GM23338 (cell line): ENCODE data around the gene FRMD1. TPM values are rescaled to one million over a fixed set of nuclear protein-coding genes. Genes with fewer than 3 reads are reported as not detected.

Experiments used
- ATAC-seq: fragments of 200-7000 bp; cut with Tn5 transposase; 3 replicates; pipeline ENCODE4 v1.9.1; 2020
- DNase-seq: peaks from one replicate; pipeline ENCODE4 v3.0.0-alpha.2; 2015; ENCODE audit warnings: low spot score
- H2AFZ ChIP-seq: fragments of 200-600 bp; sonication (generic); 2 replicates; pipeline ENCODE4 v1.8.0; 2016; ENCODE audit warnings: antibody characterized with exemption, mild to moderate bottlenecking, moderate library complexity
- H3F3A ChIP-seq: fragments of 200-600 bp; sonication (generic); replicated peaks from 2 replicates; pipeline ENCODE4 v1.8.0; 2017; ENCODE audit warnings: antibody characterized with exemption, mixed run types, low read depth
- H3K27ac ChIP-seq: fragments of 200-600 bp; sonication (generic); 2 replicates; pipeline ENCODE4 v1.6.1; 2016; ENCODE audit warnings: low read depth
- H3K27me3 ChIP-seq: fragments of 200-600 bp; sonication (generic); 2 replicates; pipeline ENCODE4 v1.8.0; 2016; ENCODE audit warnings: mild to moderate bottlenecking, mixed run types, moderate library complexity; ENCODE audit not compliant: insufficient read depth
- H3K36me3 ChIP-seq: fragments of 200-600 bp; sonication (generic); 2 replicates; pipeline ENCODE4 v1.8.0; 2016; ENCODE audit warnings: mild to moderate bottlenecking; ENCODE audit not compliant: insufficient read depth
- H3K4me1 ChIP-seq: fragments of 200-600 bp; sonication (generic); 2 replicates; pipeline ENCODE4 v1.8.0; 2016; ENCODE audit warnings: mild to moderate bottlenecking, moderate library complexity; ENCODE audit not compliant: insufficient read depth
- H3K4me2 ChIP-seq: fragments of 200-600 bp; sonication (generic); 2 replicates; pipeline ENCODE4 v1.7.1; 2017; ENCODE audit warnings: mixed run types
- H3K4me3 ChIP-seq: fragments of 200-600 bp; sonication (generic); 2 replicates; pipeline ENCODE4 v1.6.1; 2016; ENCODE audit warnings: mixed run types
- H3K79me2 ChIP-seq: fragments of 200-600 bp; sonication (generic); replicated peaks from 2 replicates; pipeline ENCODE4 v1.8.0; 2017; ENCODE audit warnings: mild to moderate bottlenecking; ENCODE audit not compliant: insufficient read depth
- H3K9me2 ChIP-seq: fragments of 200-600 bp; sonication (generic); 2 replicates; pipeline ENCODE4 v1.8.0; 2017; ENCODE audit not compliant: insufficient read depth
- H4K20me1 ChIP-seq: fragments of 200-600 bp; sonication (generic); replicated peaks from 2 replicates; pipeline ENCODE4 v1.8.0; 2017; ENCODE audit warnings: mild to moderate bottlenecking; ENCODE audit not compliant: insufficient read depth
- H3K27ac Mint-ChIP-seq: 2 replicates; pipeline ENCODE4 v1.8.0; 2020; ENCODE audit warnings: inconsistent platforms, mild to moderate bottlenecking, moderate library complexity, mixed read lengths
- H3K27me3 Mint-ChIP-seq: 3 replicates; pipeline ENCODE4 v1.8.0; 2022; ENCODE audit warnings: low read depth, mild to moderate bottlenecking, moderate library complexity, mixed read lengths, inconsistent platforms; ENCODE audit not compliant: insufficient read depth, poor library complexity
- H3K36me3 Mint-ChIP-seq: 3 replicates; pipeline ENCODE4 v1.8.0; 2021; ENCODE audit warnings: low read depth, mild to moderate bottlenecking, inconsistent platforms, moderate library complexity, mixed read lengths
- H3K4me1 Mint-ChIP-seq: 3 replicates; pipeline ENCODE4 v1.8.0; 2020; ENCODE audit warnings: mild to moderate bottlenecking, inconsistent platforms, mixed read lengths
- H3K4me3 Mint-ChIP-seq: 3 replicates; pipeline ENCODE4 v1.8.0; 2021; ENCODE audit warnings: moderate library complexity, mild to moderate bottlenecking, inconsistent platforms, mixed read lengths
- H3K9me3 Mint-ChIP-seq: 3 replicates; pipeline ENCODE4 v1.8.0; 2020; ENCODE audit warnings: moderate library complexity, mild to moderate bottlenecking, inconsistent platforms, mixed read lengths
- CREB1 ChIP-seq: fragments of 250-450 bp; sonication (Bioruptor Pico); IDR thresholded peaks from 2 replicates; pipeline ENCODE4 v1.5.0; 2020; ENCODE audit warnings: low read depth, mild to moderate bottlenecking, moderate library complexity
- ETS1 ChIP-seq: IDR thresholded peaks from 2 replicates; pipeline ENCODE4 v1.6.1; 2016; ENCODE audit warnings: antibody characterized with exemption
- EZH2 ChIP-seq: fragments of 200-600 bp; sonication (generic); IDR thresholded peaks from one replicate; pipeline ENCODE4 v1.8.0; 2017; ENCODE audit warnings: antibody characterized with exemption, mild to moderate bottlenecking, low read depth; ENCODE audit not compliant: unreplicated experiment
- EZH2phosphoT487 ChIP-seq: fragments of 200-600 bp; sonication (generic); IDR thresholded peaks from one replicate; pipeline ENCODE4 v1.8.1; 2018; ENCODE audit warnings: antibody characterized with exemption; ENCODE audit not compliant: unreplicated experiment
- NANOG ChIP-seq: IDR thresholded peaks from 2 replicates; pipeline ENCODE4 v1.6.1; 2016; ENCODE audit warnings: antibody characterized with exemption, borderline replicate concordance
- POLR2AphosphoS5 ChIP-seq: IDR thresholded peaks from 2 replicates; pipeline ENCODE4 v1.6.1; 2016; ENCODE audit warnings: antibody characterized with exemption, low read depth
- ZNF114 ChIP-seq: fragments of 250-450 bp; sonication (Bioruptor Pico); IDR thresholded peaks from 2 replicates; pipeline ENCODE4 v1.5.0; 2020; ENCODE audit warnings: mild to moderate bottlenecking, moderate library complexity
- ZNF462 ChIP-seq: fragments of 250-450 bp; sonication (Bioruptor Pico); IDR thresholded peaks from 2 replicates; pipeline ENCODE4 v1.5.0; 2020; ENCODE audit warnings: mild to moderate bottlenecking, moderate library complexity
- polyA plus RNA-seq: library from polyadenylated mRNA; unstranded; fragments of >200 nt; fragmentation: Nextera tagmentation; extraction: Ambion mirVana; gene quantifications from 2 replicates; pipeline ENCODE4 v1.2.1, GENCODE V29; 2016
- total RNA-seq: library from RNA; depleted of rRNA; stranded (reverse); fragments of >200 nt; shearing (Covaris generic); gene quantifications from 2 replicates; pipeline ENCODE4 v1.2.3, GENCODE V29; 2014
- TF ChIP-seq, protein P1 (sequence below), 2 experiments: fragments of 200-600 bp in 1 of 2; sonication (generic) in 1 of 2; conservative IDR thresholded peaks; 2 replicates each; pipeline versions ENCODE4 v1.5.1 to v1.6.1; 2016 to 2017; ENCODE audit warnings: antibody characterized with exemption in 2 of 2, low read depth in 2 of 2, mild to moderate bottlenecking in 2 of 2, moderate library complexity in 1 of 2

FRMD1 gene
- total and polyA plus RNA-seq, 2 experiments from 2014 or later: 1.0 to 2.0 TPM

- Histone ChIP-seq H2AFZ (no peak overlapping the region), H3K4me2 (no peak overlapping the region), H3K36me3 (peaks cover 5% of the 10 kb centered on the region; the same call in 1 of the 2 replicates), H4K20me1 (no peaks in the 10 kb centered on the region), H3F3A (no peaks in the 10 kb centered on the region), H3K4me3 (no peak overlapping the region), H3K9me2 (no peaks in the 10 kb centered on the region; the same call in 1 of the 2 replicates), H3K27ac (no peak overlapping the region), H3K27me3 (no peaks in the 10 kb centered on the region), H3K79me2 (no peaks in the 10 kb centered on the region), H3K4me1 (no peaks in the 10 kb centered on the region)
- Mint-ChIP-seq H3K4me3 (no peak overlapping the region), H3K36me3 (peaks cover 17% of the 10 kb centered on the region; the same call in 2 of the 3 replicates), H3K9me3 (peaks cover 27% of the 10 kb centered on the region), H3K4me1 (no peaks in the 10 kb centered on the region), H3K27me3 (peaks cover under 1% of the 10 kb centered on the region), H3K27ac (no peak overlapping the region)
- TF ChIP-seq NANOG (no peak), EZH2phosphoT487 (no peak), ETS1 (no peak), ZNF114 (CRISPR knock-in tag) (no peak), ZNF462 (CRISPR knock-in tag) (no peak), EZH2 (no peak), POLR2AphosphoS5 (no peak), CREB1 (no peak)
- TF ChIP-seq, protein P1, sequence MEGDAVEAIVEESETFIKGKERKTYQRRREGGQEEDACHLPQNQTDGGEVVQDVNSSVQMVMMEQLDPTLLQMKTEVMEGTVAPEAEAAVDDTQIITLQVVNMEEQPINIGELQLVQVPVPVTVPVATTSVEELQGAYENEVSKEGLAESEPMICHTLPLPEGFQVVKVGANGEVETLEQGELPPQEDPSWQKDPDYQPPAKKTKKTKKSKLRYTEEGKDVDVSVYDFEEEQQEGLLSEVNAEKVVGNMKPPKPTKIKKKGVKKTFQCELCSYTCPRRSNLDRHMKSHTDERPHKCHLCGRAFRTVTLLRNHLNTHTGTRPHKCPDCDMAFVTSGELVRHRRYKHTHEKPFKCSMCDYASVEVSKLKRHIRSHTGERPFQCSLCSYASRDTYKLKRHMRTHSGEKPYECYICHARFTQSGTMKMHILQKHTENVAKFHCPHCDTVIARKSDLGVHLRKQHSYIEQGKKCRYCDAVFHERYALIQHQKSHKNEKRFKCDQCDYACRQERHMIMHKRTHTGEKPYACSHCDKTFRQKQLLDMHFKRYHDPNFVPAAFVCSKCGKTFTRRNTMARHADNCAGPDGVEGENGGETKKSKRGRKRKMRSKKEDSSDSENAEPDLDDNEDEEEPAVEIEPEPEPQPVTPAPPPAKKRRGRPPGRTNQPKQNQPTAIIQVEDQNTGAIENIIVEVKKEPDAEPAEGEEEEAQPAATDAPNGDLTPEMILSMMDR (conservative IDR thresholded peaks at IDR 0.05; ENCODE audit: low read depth in 2 of 2): no peak
- ATAC-seq (no peak), DNase-seq (no peak)
Measured at GRCh38 chr6:168044521-168045130, 34.4 kb downstream of the FRMD1 start.
